Hepatocyte (in vitro differentiated cells): ENCODE measurements around the gene NUCB2.

Experiments
- EZH2 ChIP-seq: fragments of 200-600 bp; sonication (generic); IDR thresholded peaks from 2 replicates; pipeline ENCODE4 v1.6.1; 2016; ENCODE audit warnings: antibody characterized with exemption, mild to moderate bottlenecking, borderline replicate concordance
- TF ChIP-seq, protein P1 (sequence below): fragments of 200-600 bp; sonication (generic); IDR thresholded peaks from 2 replicates; pipeline ENCODE4 v1.5.1; 2016; ENCODE audit warnings: antibody characterized with exemption, mild to moderate bottlenecking; ENCODE audit not compliant: poor library complexity

DNA sequence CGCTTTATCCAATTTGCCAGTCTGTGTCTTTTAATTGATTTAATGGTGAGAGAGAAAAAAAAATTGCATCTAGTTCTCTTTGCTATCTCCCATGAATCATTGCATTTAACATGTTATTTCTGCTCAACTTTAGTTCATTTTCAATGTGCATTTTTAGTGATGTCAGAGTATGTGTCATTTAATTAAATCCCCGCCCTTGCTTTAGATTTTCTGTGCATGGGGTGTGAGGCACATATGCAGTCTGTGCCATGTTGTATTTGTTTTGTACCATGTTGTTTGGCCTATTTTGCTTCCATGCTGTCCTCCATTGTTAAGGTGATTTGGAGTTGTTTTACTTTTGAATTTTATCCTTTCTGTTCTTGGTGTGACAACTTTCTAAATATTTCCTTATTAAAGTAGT, 66.7 kb downstream of the NUCB2 start:
- TF ChIP-seq EZH2 = no peak
- TF ChIP-seq, protein P1, sequence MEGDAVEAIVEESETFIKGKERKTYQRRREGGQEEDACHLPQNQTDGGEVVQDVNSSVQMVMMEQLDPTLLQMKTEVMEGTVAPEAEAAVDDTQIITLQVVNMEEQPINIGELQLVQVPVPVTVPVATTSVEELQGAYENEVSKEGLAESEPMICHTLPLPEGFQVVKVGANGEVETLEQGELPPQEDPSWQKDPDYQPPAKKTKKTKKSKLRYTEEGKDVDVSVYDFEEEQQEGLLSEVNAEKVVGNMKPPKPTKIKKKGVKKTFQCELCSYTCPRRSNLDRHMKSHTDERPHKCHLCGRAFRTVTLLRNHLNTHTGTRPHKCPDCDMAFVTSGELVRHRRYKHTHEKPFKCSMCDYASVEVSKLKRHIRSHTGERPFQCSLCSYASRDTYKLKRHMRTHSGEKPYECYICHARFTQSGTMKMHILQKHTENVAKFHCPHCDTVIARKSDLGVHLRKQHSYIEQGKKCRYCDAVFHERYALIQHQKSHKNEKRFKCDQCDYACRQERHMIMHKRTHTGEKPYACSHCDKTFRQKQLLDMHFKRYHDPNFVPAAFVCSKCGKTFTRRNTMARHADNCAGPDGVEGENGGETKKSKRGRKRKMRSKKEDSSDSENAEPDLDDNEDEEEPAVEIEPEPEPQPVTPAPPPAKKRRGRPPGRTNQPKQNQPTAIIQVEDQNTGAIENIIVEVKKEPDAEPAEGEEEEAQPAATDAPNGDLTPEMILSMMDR = no peak
